NCI-H2196 treated with DMSO at 0.1 percent for 48 hours (cell line): Measurements from ENCODE around the gene C17orf113.
"Not testable (repeated sequence)": the region's sequence is repeated elsewhere in the genome, so short reads cannot be mapped to it uniquely, and the experiment has no call there.

Experiments
- DNase-seq: peaks from one replicate; lab custom pipeline; 2025; ENCODE audit not compliant: unreplicated experiment; lab: John Stamatoyannopoulos, UW

Gene C17orf113

DNA sequence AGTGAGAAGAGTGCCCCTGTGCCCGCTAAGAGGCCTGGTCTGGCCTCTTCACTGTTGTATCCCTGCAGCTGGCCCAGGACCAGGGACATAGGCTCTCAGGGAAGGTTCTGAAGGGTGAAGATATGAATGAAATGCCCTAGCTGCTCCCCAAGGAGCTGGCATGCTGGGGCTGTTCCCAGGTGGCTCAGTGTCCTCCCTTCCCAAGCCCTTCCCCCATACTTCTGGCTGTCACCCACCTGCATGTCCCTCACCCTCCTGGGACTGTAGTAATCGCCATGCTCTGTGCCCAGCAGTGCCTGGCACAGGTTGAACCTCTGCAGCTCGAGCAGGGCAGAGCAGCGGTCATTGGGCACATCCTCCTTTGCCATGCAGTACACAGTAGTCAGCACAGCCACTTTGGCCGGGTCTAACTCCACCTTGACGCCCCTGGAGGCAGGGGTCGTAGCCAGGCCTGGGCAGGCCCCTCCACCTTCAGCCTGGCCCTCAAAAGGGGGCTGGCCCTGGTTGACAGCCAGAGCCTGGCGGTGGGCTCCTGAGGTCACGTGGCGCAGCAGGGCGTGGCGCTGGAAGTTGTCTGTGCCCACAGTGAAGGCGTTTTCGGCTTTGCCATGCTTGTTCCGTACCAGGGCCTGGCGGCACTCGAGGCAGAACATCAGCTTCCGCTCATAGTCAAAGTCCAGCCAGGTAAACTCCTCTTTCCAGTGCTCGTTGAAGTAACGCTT is 7.6 kb downstream of the C17orf113 start:
- DNase-seq, result no peak

DNA sequence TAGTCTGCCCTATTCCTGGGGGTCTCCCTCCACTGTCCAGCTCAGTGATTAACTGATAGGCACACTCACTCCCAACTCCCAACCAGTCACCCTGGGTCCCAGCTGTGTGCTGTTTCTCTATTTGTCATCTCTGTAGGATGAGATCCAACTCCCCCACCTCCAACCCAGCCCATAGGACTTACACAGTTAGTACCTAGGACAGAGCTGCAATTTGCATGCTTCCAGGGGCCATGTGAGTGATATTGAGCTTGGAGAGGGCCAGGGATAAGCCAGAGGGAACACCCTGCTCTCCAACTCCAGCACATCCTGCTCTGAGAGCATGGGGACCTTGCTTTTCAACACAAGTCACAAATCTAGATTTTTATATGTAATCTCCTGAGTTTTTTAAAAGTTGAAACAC is 8.8 kb downstream of the C17orf113 start:
- DNase-seq, result no peak

DNA sequence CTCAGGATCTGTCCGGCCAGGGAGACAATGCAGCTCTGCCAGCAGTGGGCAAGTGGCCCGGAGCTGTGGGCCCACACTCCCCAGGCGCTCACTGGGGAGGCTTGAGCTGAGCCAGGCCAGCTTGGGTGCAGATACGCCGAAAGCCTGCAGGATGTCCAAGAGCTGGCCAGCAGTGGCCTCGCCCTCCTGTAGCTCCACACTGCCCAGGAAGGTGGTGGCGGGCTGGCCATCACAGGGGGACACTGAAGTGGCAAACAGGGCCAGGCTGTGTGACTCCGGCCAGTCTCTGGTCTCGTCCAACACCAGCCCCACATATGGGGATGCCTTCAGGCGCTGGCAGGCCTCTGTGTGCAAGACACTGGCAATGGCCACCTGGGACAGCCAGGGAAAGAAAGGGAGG is 9.6 kb downstream of the C17orf113 start:
- no peak for DNase-seq

DNA sequence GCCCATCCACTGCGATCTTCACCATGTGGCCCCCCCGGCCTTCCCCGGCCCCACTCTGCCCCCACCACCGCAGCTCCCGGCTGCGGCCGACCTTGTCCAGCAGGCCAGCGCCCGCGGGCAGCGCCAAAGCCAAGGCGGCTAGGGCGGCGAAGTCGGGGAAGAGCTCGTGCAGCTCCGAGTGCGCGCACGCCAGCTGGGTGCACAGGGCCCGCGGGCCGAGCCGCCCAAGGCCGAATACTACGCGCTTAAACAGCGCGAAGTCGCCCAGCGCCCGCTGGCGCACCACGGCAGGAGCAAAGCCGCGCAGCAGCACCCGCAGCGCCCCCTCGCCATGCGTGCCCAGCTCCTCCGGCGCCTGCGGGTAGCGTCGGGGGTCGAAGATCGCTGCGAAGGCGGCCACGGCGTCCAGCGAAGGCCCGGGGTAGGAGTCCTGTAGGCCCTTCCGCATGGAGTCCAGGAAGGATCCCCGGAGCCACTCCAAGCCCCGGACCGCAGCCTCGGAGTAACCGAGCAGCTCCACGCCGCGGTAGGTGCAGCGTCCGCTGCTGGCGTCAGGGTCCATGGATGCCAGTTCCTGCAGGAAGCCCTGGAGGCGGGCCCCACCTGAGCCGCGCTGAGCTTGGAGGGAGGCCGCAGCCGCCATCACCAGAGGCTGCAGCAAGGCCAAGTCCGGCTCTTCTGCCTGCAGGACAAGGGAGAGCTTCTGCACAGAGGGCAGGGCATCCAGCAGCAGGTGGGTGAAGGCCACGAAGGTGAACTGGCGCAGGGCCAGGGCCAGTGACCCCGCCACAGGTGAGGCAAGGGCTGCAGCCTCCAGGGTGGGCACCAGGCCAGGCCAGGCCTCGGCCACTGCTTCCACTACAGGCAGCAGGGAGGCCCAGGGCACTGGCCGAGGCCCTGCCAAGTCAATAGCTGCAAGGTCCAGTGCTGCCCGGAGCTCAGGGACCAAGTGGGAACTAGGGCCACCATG is 10.3 kb downstream of the C17orf113 start:
- no peak for DNase-seq

DNA sequence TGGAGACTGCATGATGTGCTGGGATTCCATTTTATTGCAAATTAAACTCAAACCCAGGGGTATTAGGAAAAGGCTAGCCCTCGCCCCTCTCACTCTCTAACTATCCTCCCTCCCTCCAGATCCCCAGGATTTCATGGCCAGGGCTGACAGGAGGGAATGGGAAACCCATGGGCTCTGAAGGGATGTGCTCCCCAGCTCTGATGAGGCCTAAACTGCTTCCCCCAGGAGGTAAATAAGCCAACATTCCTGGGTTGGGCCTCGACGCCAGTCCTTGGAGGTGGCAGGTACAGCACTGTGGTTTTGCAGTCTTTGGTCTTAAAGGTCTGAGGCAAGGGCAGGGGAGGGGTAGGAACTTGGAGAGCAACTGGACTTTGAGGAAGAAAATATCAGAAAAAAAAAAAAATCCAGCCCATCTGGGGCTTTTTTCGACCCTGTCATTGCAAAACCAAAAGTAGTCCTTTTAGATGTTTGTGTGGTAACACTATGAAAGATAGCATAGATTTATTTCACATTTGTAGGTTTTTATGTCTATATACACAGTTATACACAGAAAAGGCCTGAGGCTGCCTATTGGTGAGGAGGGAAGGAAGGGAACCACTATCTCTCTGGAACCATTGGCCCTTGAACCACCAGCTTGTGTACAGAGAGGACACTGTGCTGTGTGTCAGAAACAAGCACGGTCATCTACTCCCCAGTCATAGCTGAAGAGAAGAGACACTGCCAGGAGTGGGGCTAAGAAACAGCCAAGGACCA is 12.0 kb downstream of the C17orf113 start:
- no peak for DNase-seq

DNA sequence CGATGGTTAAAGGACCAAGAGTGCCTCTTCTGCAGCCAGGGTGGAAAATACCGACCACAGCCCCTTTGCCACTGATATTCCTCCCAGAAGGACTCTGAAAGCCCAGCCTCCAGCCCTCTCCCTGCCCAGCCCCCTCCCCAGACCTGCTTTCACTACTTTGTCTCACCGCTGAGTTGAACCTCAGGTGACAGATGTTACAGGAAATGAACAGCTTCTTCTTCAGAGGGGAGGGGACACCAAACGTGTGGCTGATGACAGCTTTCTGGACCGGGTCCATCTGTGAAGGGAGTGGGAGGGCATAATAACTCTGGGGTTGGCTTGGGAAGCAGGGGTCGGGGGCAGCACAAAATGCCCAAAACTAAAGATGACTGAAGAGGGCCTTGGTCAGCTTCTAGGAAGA is 16.3 kb downstream of the C17orf113 start:
- no peak for DNase-seq

DNA sequence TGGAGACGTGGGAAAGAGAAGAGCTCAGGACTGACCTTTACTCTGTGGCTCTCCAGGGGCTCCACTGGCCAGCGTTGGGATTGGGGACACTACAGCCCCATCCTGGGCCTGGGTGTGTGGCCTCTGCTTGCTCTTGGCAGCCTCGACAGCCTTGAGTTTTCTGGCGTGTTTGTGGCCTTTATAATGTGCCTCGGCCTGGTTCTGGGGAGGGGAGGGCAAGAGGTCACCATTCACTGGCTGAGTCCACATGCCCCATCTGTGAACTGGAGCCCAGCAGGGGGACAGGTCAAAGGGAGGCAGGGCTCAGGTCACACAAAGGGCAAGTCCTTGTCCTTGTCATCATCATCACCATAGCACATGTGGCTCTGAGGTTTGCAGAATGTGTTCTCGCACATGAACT is 18.8 kb downstream of the C17orf113 start:
- no peak for DNase-seq

DNA sequence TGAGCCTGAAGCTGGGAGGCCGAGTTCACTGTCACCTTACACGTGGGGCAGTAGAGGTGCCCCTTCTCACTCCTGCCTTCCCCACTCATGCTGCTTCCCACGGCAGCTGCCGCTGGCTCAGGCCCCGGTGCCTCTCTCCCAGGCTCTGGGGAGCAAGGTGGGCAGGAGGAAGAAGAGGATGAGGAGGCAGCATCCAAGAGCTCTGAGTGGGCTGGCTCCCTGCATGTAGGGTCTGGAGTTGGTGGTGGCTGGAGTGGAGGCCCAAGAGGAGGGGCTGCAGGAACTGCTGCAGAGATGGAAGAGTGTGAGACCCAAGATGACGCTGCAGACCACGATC is 21.6 kb downstream of the C17orf113 start:
- DNase-seq, result no peak

DNA sequence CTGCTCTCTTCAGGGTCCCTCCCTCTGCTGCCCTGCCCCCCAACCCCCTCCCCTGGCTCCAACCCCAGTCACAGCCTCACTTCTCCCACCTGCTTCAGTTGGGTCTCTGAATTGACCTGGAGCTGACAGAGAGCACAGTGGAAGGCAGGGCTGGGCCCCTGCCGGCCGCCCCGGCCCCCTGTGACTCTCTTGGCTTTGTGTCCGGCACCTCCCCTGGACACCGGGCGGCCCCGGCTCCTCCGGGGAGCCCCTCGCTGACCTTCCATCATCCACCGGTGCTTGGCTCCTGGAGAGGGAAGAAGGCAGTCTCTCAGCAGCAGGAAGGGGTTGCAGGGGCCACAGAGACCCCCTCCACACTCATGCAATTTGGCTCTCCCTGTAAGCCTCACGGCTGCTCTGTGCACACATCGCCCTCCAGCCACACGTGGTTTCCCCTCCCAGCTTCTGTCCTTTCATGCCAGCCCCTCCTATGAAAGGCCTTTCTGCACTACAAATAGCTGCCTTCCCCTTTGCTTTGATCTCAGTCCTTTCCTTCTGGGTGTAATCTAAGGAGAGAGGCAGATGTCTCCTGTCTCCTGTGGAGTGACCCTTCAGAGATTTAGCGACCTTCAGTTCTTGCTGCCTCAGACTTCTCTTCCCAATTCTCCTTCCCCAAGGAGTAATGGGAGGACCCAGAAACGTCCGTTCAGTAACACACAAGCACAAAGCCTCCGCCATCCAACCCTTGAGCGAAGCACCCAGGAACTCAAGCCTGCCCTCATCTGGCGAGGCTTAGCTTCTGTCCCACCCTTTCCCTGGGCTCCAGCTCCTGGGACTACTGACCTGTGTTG is 22.2 kb downstream of the C17orf113 start:
- DNase-seq, result no peak

DNA sequence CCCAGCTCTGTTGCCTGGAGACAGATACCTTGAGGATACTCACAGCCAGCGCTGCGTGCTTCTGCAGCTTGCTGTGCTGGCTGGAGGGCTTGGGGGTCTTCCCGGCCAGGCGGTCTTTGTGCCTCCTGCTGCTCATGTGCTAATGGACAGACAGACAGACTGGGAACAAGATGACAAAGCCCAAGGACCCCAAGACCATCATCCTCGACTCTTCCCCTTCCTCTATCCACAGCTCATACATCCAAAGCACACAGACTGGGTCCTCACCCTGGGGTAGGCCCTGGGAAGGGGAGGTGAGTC is 22.9 kb downstream of the C17orf113 start:
- DNase-seq, result no peak

DNA sequence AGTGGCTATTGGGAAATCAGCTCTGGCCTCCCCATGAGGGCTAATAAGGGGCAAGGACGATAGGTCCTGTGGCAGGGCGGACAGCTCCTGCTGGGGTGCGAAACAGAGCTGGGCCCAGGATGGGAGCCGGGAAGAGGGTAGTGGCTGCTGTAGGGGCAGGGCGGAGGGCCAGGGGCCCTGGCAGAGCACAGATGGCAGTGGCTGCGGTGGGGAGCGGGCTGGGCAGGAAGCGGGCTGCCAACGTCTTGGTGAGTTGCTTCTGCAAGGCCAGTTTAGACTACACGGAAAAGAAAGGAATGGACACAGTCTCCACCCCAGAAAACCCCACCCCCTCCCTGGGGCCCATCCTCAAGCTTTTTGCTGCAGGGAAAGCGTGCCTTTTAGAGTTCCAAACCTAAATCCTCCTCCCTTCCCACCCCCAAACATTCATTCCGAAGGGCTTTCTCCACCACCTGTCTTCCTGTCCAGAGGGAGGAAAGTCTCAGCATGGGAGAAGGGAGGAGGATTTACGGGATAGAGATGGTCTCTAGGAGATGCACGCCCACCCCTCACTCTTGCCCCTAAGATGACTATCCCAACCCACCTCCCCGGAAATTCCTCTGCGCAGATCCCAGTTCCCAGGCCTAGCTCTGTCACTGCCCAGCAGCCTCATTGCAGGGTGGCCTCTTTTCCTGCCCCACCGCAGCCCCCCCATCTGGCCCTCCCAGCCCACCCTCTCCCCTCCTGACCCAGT is 23.4 kb downstream of the C17orf113 start:
- no peak for DNase-seq

DNA sequence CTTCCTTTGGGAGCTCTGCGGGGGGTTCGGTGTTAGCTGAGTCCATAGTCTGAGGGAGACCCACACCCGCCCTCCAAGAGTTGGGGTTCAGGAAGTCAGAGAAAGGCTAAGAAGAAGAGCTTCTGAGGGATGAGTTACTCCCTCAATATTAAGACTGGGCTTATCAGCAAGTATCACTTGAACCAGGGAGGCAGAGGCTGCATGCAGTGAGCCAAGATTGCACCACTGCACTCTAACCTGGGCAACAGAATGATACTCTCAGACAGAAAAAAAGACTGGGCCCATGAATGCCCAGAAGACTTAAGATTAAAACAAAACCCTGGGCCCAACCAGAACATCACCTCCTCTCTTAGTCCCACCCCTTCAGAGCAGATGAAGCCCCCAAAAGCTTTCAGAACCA is 24.5 kb downstream of the C17orf113 start:
- no peak for DNase-seq

DNA sequence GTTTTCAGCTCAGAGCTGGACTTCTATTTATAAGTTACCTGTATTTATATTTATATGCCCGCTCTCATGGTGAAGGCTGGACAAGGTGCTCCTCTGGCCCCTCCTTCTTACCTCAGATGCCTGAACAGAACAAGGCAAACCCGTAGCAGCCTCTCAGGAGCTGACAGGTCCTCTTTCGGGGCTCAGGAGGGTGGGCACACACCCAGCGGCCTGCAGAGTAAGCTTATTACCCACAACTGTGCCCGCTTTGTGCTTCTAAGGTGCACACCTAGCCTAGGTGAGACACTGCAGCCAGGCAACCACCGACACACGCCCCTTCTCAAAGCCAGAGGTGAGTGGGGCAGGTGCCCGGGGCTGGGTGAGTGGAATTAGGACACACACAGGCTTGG is 25.2 kb downstream of the C17orf113 start:
- DNase-seq, result no peak

DNA sequence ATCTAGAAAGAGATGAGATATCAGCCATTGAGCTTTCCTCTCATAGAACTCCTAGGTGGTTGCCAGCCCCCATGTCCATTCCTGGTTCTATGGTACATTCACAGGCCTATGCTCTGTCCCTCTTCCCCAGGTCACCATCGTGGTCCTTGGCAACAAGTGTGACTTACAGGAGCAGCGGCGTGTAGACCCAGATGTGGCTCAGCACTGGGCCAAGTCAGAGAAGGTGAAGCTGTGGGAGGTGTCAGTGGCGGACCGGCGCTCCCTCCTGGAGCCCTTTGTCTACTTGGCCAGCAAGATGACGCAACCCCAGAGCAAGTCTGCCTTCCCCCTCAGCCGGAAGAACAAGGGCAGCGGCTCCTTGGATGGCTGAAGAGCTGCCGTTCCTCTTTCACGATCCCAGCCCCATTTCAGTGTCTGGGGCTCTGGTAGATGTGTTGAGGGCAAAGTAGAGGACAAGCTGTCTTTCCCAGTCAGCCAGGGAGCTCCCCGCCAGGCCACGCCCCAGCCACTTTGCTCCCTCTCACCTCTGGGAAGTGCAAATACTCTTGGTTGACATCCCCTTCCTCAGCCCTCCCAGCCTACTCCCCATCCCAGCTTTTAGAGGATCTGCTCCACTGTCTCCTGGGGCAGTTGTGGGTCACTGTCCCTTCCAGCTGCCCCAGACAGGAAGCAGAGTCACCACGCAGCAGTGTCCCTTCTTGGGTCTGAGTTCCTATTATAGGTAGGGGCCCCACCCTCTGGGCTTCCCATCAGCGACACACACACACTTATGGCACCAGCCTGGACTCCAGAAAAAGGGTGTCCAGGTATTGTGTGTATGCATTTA is 26.7 kb downstream of the C17orf113 start:
- no peak for DNase-seq

DNA sequence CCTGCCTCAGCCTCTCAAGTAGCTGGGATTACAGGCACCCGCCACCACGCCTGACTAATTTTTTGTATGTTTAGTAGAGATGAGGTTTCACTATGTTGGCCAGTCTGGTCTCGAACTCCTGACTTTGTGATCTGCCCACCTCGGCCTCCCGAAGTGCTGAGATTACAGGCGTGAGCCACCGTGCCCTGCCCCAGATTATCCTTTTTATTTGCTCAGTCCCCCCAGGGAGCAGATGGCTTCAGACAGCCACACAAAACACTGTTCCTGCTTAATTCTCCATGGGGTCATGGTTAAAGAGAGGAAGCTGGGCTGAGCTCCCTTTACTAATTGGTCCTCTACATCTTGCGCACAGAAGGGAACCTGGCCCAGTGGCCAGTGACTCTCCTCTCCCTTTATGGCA is 29.6 kb downstream of the C17orf113 start:
- DNase-seq, result not testable (repeated sequence)

DNA sequence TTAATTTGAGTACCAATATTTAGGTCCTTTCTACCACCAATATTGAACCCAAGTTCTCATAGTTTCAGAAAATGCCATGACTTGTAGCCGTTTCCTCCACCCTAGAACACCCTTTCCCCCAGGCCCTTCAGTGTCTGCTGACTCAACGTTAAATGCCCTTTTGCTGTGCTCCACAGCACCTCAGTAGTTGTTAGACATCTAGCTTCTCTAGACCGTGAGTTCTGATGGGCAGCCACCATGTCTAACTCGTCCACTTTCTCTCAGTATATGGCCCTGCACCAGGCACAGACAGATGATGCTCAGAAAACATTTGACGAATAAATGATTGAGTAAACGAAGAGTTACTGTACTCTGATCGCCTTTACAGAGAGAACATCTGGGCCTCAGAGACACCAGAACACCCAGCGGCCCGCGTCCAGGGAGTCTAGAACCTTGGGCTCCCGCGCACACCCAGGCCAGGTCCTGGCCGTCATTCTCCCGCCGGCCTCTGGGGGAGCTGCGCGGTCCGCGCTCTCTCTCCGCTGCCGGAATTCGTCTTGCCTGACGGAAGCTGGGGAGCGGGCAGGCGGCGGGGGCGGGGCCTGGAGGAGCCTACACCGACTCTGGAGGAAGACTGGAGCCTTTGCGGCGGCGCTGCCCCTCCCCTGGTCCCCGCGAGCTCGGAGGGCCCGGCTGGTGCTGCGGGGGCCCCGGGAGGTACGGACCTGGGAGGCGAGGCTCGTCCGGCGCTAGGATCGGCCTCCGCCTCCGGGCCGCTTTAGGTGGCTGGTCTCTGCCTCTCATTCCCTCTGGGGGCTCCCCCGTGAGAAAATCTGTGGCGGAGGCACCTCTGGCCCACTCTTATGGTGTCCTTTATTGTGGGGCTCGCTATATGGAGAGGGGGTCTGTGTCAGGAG is 30.6 kb downstream of the C17orf113 start, which contains the start of gene NKIRAS2:
TSS of gene NKIRAS2 (plus strand) at position 582 of the 896 bp plus-strand sequence. CDS start 1,488 bp downstream, outside the sequence.
- DNase-seq, result peak; percentile 64

DNA sequence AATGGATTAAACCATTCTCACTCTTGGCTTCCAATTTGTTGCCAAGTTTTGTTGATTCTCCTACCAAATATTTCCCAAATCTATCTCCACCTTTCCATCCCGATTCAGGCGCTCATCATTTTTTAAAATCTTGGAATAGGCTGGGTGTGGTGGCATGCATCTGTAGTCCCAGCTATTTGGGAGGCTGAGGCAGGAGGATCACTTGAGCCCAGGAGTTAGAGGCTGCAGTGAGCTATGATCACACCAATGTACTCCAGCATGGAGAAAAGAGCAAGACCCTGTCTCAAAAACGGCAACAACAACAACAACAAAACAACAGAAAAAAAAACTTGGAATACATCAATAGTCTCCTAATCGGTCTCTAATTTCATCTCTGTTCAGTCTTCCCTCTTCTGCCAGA is 31.4 kb downstream of the C17orf113 start:
- DNase-seq, result no peak

DNA sequence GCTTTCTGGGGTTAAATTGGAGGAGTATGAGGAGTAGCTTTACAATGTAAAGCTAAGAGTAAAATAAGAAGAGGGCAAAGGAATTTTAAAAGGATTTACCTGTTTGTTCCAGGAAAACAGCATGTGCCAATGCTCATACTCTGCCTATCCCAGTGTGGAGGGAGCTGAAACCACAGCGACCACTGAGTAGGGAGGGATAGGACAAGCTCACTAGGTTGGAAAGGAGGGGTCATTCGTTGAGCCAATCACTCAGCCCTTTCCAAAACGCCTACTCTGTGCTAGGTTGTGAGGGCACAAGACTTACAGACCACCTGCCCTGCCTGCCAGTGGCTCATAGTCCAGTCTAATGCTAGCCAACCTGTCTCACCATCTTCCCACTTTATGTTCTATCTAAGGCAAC is 32.1 kb downstream of the C17orf113 start:
- DNase-seq, result no peak
